ENCODE data around the gene PCAT7. TPM values are rescaled to one million over a fixed set of nuclear protein-coding genes. Genes with fewer than 3 reads are reported as not detected.
"Not testable (repeated sequence)": the region's sequence is repeated elsewhere in the genome, so short reads cannot be mapped to it uniquely, and the experiment has no call there.

PCAT7 gene
- polyA plus RNA-seq, 1 donor from 2014 or later, result 7.7 TPM

DNA sequence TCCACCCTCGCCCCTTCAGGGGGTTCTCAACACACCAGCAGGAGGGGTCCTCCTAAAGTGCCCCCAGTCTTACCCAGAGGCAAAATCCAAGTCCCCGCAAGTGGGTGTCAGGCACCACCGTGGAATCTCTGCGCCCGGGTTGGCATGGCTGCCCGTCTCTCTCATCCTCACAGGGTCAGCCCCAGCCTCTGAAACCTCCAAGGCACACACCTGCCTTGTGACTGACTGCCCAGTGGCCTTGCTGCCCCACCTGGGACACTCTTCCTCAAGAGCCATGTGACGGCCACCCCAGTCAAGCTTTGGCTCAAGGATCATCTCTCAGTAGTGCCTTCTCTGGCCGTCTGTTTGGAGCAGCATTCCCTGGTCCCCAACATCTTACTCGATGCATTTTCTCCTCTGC lies 33.8 kb downstream of the PCAT7 start:
- H3K9ac ChIP-seq (ENCODE audit: low read length), result no peak overlapping the region
- H3K36me3 ChIP-seq (ENCODE audit: insufficient read depth, low read length), result no peaks in the 10 kb centered on the region
- no peaks in the 10 kb centered on the region for H3K9me2 ChIP-seq (ENCODE audit: insufficient read depth, low read length)
- H4K20me1 ChIP-seq (ENCODE audit: insufficient read depth), result no peaks in the 10 kb centered on the region
- H3F3A ChIP-seq (ENCODE audit: insufficient read depth, low read length, poor library complexity, severe bottlenecking), result no peaks in the 10 kb centered on the region
- H3K27me3 ChIP-seq (ENCODE audit: insufficient read depth, low read depth, low read length), result no peaks in the 10 kb centered on the region
- no peaks in the 10 kb centered on the region for H3K79me2 ChIP-seq (replicated peaks; ENCODE audit: insufficient read depth, low read length)
- no peak overlapping the region for H3K27ac ChIP-seq (ENCODE audit: low read length)
- no peak overlapping the region for H2AFZ ChIP-seq (ENCODE audit: low read depth, low read length)
- TF ChIP-seq SMC3 (conservative IDR thresholded peaks at IDR 0.05; ENCODE audit: poor library complexity) (no peak), CTCF (IDR thresholded peaks at IDR 0.05; ENCODE audit: poor library complexity, severe bottlenecking) (no peak), REST (IDR thresholded peaks at IDR 0.05; ENCODE audit: borderline replicate concordance) (no peak), EZH2 (IDR thresholded peaks at IDR 0.05; ENCODE audit: borderline replicate concordance, insufficient read depth, low read length, poor library complexity, severe bottlenecking) (no peak), TAF1 (IDR thresholded peaks at IDR 0.05; ENCODE audit: low read depth) (no peak), MXI1 (conservative IDR thresholded peaks at IDR 0.05; ENCODE audit: poor library complexity, severe bottlenecking) (no peak), RAD21 (conservative IDR thresholded peaks at IDR 0.05) (no peak), EP300 (conservative IDR thresholded peaks at IDR 0.05; ENCODE audit: poor library complexity, severe bottlenecking) (no peak), POLR2AphosphoS5 (IDR thresholded peaks at IDR 0.05) (no peak)
- H3K4me2 ChIP-seq (ENCODE audit: low read length), result no peak overlapping the region
- no peaks in the 10 kb centered on the region for H3K9me3 ChIP-seq (ENCODE audit: low read length)
- no peak overlapping the region for H3K4me3 ChIP-seq (ENCODE audit: low read length)

DNA sequence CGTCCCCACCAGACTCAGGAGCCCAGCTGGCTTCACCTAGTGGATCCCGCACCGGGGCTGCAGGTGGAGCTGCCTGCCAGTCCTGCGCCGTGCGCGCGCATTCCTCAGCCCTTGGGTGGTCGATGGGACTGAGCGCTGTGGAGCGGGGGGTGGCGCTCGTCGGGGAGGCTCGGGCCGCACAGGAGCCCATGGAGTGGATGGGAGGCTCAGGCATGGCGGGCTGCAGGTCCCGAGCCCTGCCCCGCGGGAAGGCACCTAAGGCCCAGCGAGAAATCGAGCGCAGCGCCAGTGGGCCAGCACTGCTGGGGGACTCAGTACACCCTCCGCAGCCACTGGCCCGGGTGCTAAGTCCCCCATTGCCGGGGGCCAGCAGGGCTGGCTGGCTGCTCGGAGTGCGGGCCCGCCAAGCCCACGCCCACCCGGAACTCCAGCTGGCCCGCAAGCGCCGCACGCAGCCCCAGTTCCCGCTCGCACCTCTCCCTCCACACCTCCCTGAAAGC lies 36.2 kb downstream of the PCAT7 start:
- H3K4me2 ChIP-seq (ENCODE audit: low read length); H3K27ac ChIP-seq (ENCODE audit: low read length); H3K4me3 ChIP-seq (ENCODE audit: low read length); H3F3A ChIP-seq (ENCODE audit: insufficient read depth, low read length, poor library complexity, severe bottlenecking); H3K9me3 ChIP-seq (ENCODE audit: low read length); H4K20me1 ChIP-seq (ENCODE audit: insufficient read depth); H3K79me2 ChIP-seq (replicated peaks; ENCODE audit: insufficient read depth, low read length); H3K9me2 ChIP-seq (ENCODE audit: insufficient read depth, low read length); H3K36me3 ChIP-seq (ENCODE audit: insufficient read depth, low read length); H3K27me3 ChIP-seq (ENCODE audit: insufficient read depth, low read depth, low read length); H2AFZ ChIP-seq (ENCODE audit: low read depth, low read length); H3K9ac ChIP-seq (ENCODE audit: low read length): not testable (repeated sequence)

GRCh38 chr9:94591876-94592275 lies 37.0 kb downstream of the PCAT7 start:
- no peak overlapping the region for H3K4me3 ChIP-seq (ENCODE audit: low read length)
- no peak overlapping the region for H3K9ac ChIP-seq (ENCODE audit: low read length)
- H2AFZ ChIP-seq (ENCODE audit: low read depth, low read length), result no peak overlapping the region
- no peak overlapping the region for H3K27ac ChIP-seq (ENCODE audit: low read length)
- H3K36me3 ChIP-seq (ENCODE audit: insufficient read depth, low read length), result no peaks in the 10 kb centered on the region
- no peaks in the 10 kb centered on the region for H3F3A ChIP-seq (ENCODE audit: insufficient read depth, low read length, poor library complexity, severe bottlenecking)
- H3K79me2 ChIP-seq (replicated peaks; ENCODE audit: insufficient read depth, low read length), result no peaks in the 10 kb centered on the region
- H4K20me1 ChIP-seq (ENCODE audit: insufficient read depth), result no peaks in the 10 kb centered on the region
- H3K27me3 ChIP-seq (ENCODE audit: insufficient read depth, low read depth, low read length), result no peaks in the 10 kb centered on the region
- H3K9me3 ChIP-seq (ENCODE audit: low read length), result no peaks in the 10 kb centered on the region
- TF ChIP-seq CTCF (IDR thresholded peaks at IDR 0.05; ENCODE audit: poor library complexity, severe bottlenecking), result no peak
- no peak for TF ChIP-seq RAD21 (conservative IDR thresholded peaks at IDR 0.05)
- no peak for TF ChIP-seq MXI1 (conservative IDR thresholded peaks at IDR 0.05; ENCODE audit: poor library complexity, severe bottlenecking)
- no peak for TF ChIP-seq REST (IDR thresholded peaks at IDR 0.05; ENCODE audit: borderline replicate concordance)
- TF ChIP-seq POLR2AphosphoS5 (IDR thresholded peaks at IDR 0.05), result no peak
- TF ChIP-seq SMC3 (conservative IDR thresholded peaks at IDR 0.05; ENCODE audit: poor library complexity), result no peak
- no peak for TF ChIP-seq TAF1 (IDR thresholded peaks at IDR 0.05; ENCODE audit: low read depth)
- no peak for TF ChIP-seq EP300 (conservative IDR thresholded peaks at IDR 0.05; ENCODE audit: poor library complexity, severe bottlenecking)
- no peak for TF ChIP-seq EZH2 (IDR thresholded peaks at IDR 0.05; ENCODE audit: borderline replicate concordance, insufficient read depth, low read length, poor library complexity, severe bottlenecking)
- no peak overlapping the region for H3K4me2 ChIP-seq (ENCODE audit: low read length)
- no peaks in the 10 kb centered on the region for H3K9me2 ChIP-seq (ENCODE audit: insufficient read depth, low read length)

Data from neural cell (in vitro differentiated cells).